GM23248 (cell line): Measurements from ENCODE around the gene ZBTB7C. TPM values are rescaled to one million over a fixed set of nuclear protein-coding genes. Genes with fewer than 3 reads are reported as not detected.

Experiments
- DNase-seq: peaks from one replicate; pipeline ENCODE4 v3.0.0-alpha.2; 2015
- H2AFZ ChIP-seq: fragments of 200-600 bp; sonication (generic); 2 replicates; pipeline ENCODE4 v1.6.1; 2016; ENCODE audit warnings: antibody characterized with exemption
- H3F3A ChIP-seq: fragments of 200-600 bp; sonication (generic); 2 replicates; pipeline ENCODE4 v1.6.1; 2016; ENCODE audit warnings: mild to moderate bottlenecking, antibody characterized with exemption, mixed run types; ENCODE audit not compliant: insufficient read depth
- H3K27ac ChIP-seq: fragments of 200-600 bp; sonication (generic); 2 replicates; pipeline ENCODE4 v1.5.1; 2016; ENCODE audit warnings: mild to moderate bottlenecking
- H3K27me3 ChIP-seq: fragments of 200-600 bp; sonication (generic); replicated peaks from 2 replicates; pipeline ENCODE4 v1.6.1; 2016; ENCODE audit warnings: mild to moderate bottlenecking; ENCODE audit not compliant: insufficient read depth
- H3K36me3 ChIP-seq: fragments of 200-600 bp; sonication (generic); 2 replicates; pipeline ENCODE4 v1.6.1; 2016; ENCODE audit warnings: low read depth, mild to moderate bottlenecking
- H3K4me1 ChIP-seq: fragments of 200-600 bp; sonication (generic); 2 replicates; pipeline ENCODE4 v1.6.1; 2016; ENCODE audit warnings: mild to moderate bottlenecking; ENCODE audit not compliant: insufficient read depth
- H3K4me2 ChIP-seq: fragments of 200-600 bp; sonication (generic); one replicate; pipeline ENCODE4 v1.6.1; 2016; ENCODE audit warnings: mild to moderate bottlenecking; ENCODE audit not compliant: unreplicated experiment
- H3K4me3 ChIP-seq: fragments of 200-600 bp; sonication (generic); 2 replicates; pipeline ENCODE4 v1.5.1; 2016; ENCODE audit warnings: mild to moderate bottlenecking
- H3K79me2 ChIP-seq: fragments of 200-600 bp; sonication (generic); 2 replicates; pipeline ENCODE4 v1.6.1; 2016; ENCODE audit warnings: mild to moderate bottlenecking; ENCODE audit not compliant: insufficient read depth
- H3K9ac ChIP-seq: fragments of 200-600 bp; sonication (generic); 2 replicates; pipeline ENCODE4 v1.6.1; 2016; ENCODE audit warnings: mild to moderate bottlenecking
- H3K9me2 ChIP-seq: fragments of 200-600 bp; sonication (generic); 2 replicates; pipeline ENCODE4 v1.6.1; 2016; ENCODE audit warnings: mixed run types, mild to moderate bottlenecking, moderate library complexity; ENCODE audit not compliant: insufficient read depth
- H3K9me3 ChIP-seq: fragments of 200-600 bp; sonication (generic); one replicate; pipeline ENCODE4 v1.6.1; 2017; ENCODE audit warnings: low read depth
- H4K20me1 ChIP-seq: fragments of 200-600 bp; sonication (generic); 2 replicates; pipeline ENCODE4 v1.6.0; 2016; ENCODE audit not compliant: insufficient read depth
- EZH2 ChIP-seq: fragments of 200-600 bp; sonication (generic); IDR thresholded peaks from 2 replicates; pipeline ENCODE4 v1.6.1; 2018; ENCODE audit warnings: antibody characterized with exemption, mild to moderate bottlenecking; ENCODE audit not compliant: insufficient read depth, poor library complexity, severe bottlenecking
- EZH2phosphoT487 ChIP-seq: fragments of 200-600 bp; sonication (generic); IDR thresholded peaks from 2 replicates; pipeline ENCODE4 v1.6.1; 2018; ENCODE audit warnings: antibody characterized with exemption, moderate library complexity, mild to moderate bottlenecking, low read depth; ENCODE audit not compliant: insufficient read depth
- WGBS, 2 experiments: methylation state at CpG; one replicate each; pipeline ENCODE4 v1.1.6; 2015 to 2017; ENCODE audit warnings: low lambda C conversion rate in 2 of 2, low coverage in 1 of 2; ENCODE audit errors: missing lambda C conversion rate in 2 of 2; 5-methylcytosine and 5-hydroxymethylcytosine counted together
- in situ Hi-C: fragments of 300-500 bp; cut with MboI; formaldehyde crosslinking; loops from 2 replicates; pipeline ENCODE4 v1.15.0; 2020
- polyA plus RNA-seq: library from polyadenylated mRNA; unstranded; fragments of >200 nt; fragmentation: Nextera tagmentation; extraction: Ambion mirVana; gene quantifications from 2 replicates; pipeline ENCODE4 v1.2.1, GENCODE V29; 2016
- total RNA-seq: library from RNA; depleted of rRNA; stranded (reverse); fragments of >200 nt; shearing (Covaris generic); gene quantifications from 2 replicates; pipeline ENCODE4 v1.2.3, GENCODE V29; 2014

Gene ZBTB7C
- total and polyA plus RNA-seq, 2 experiments from 2014 or later: not detected

- Histone ChIP-seq H3F3A (no peaks in the 10 kb centered on the region), H3K9me3 (no peaks in the 10 kb centered on the region), H3K27me3 (peaks cover 33% of the 10 kb centered on the region), H3K4me2 (no peak overlapping the region), H3K4me3 (no peak overlapping the region), H3K4me1 (no peaks in the 10 kb centered on the region), H3K9ac (no peak overlapping the region), H4K20me1 (no peaks in the 10 kb centered on the region), H3K9me2 (no peaks in the 10 kb centered on the region), H2AFZ (no peak overlapping the region), H3K79me2 (no peaks in the 10 kb centered on the region), H3K27ac (no peak overlapping the region), H3K36me3 (no peaks in the 10 kb centered on the region)
- in situ Hi-C loops: no loop called here
- TF ChIP-seq EZH2 (no peak), EZH2phosphoT487 (no peak)
- DNase-seq: no peak
- 69 to 76% methylated on average over 3 to 4 of the region's 4 CpGs for WGBS, 2 experiments
Observed at GRCh38 chr18:48339692-48340091, 69.5 kb downstream of the ZBTB7C start.

- Histone ChIP-seq H3K9me3 (no peaks in the 10 kb centered on the region), H3K4me3 (no peak overlapping the region), H3K4me2 (no peak overlapping the region), H4K20me1 (no peaks in the 10 kb centered on the region), H3K4me1 (no peaks in the 10 kb centered on the region), H3K9me2 (no peaks in the 10 kb centered on the region), H3K9ac (no peak overlapping the region), H3K36me3 (no peaks in the 10 kb centered on the region), H3K27ac (no peak overlapping the region), H3F3A (no peaks in the 10 kb centered on the region), H2AFZ (no peak overlapping the region), H3K79me2 (no peaks in the 10 kb centered on the region), H3K27me3 (peaks cover 33% of the 10 kb centered on the region)
- TF ChIP-seq EZH2: no peak
- TF ChIP-seq EZH2phosphoT487: no peak
- no peak for DNase-seq
- in situ Hi-C loops: no loop called here
- 92 to 95% methylated on average over 3 of the region's 3 CpGs for WGBS, 2 experiments
Observed at GRCh38 chr18:48338915-48339314, 70.3 kb downstream of the ZBTB7C start.

GRCh38 chr18:48337053-48337452 is 72.1 kb downstream of the ZBTB7C start:
- no peaks in the 10 kb centered on the region for H3K9me3 ChIP-seq

GRCh38 chr18:48336332-48336731 is 72.9 kb downstream of the ZBTB7C start:
- Histone ChIP-seq H3K27me3 (peaks cover 17% of the 10 kb centered on the region), H3K4me1 (no peaks in the 10 kb centered on the region), H3K9me3 (no peaks in the 10 kb centered on the region), H3K4me3 (no peak overlapping the region), H3K36me3 (no peaks in the 10 kb centered on the region), H3F3A (no peaks in the 10 kb centered on the region), H4K20me1 (no peaks in the 10 kb centered on the region), H3K27ac (no peak overlapping the region), H2AFZ (no peak overlapping the region), H3K4me2 (no peak overlapping the region), H3K9me2 (no peaks in the 10 kb centered on the region), H3K79me2 (no peaks in the 10 kb centered on the region), H3K9ac (no peak overlapping the region)
- 29 to 33% methylated on average over 8 of the region's 8 CpGs for WGBS, 2 experiments
- DNase-seq: peak; percentile 48
- in situ Hi-C loops: no loop called here
- TF ChIP-seq EZH2 (no peak), EZH2phosphoT487 (no peak)

More at GRCh38 chr18:48337053-48337452, 72.1 kb downstream of the ZBTB7C start:
- Histone ChIP-seq H2AFZ (no peak overlapping the region), H4K20me1 (no peaks in the 10 kb centered on the region), H3K4me3 (no peak overlapping the region), H3K27me3 (peaks cover 22% of the 10 kb centered on the region), H3K79me2 (no peaks in the 10 kb centered on the region), H3K4me2 (no peak overlapping the region), H3K4me1 (no peaks in the 10 kb centered on the region), H3F3A (no peaks in the 10 kb centered on the region), H3K36me3 (no peaks in the 10 kb centered on the region), H3K9me2 (no peaks in the 10 kb centered on the region), H3K9ac (no peak overlapping the region), H3K27ac (no peak overlapping the region)
- TF ChIP-seq EZH2 (no peak), EZH2phosphoT487 (no peak)
- in situ Hi-C loops: no loop called here
- WGBS, 2 experiments: 49 to 60% methylated on average over 2 of the region's 2 CpGs
- DNase-seq: no peak

GRCh38 chr18:48335829-48336228 is 73.4 kb downstream of the ZBTB7C start:
- no peak overlapping the region for H3K9ac ChIP-seq
- no peak overlapping the region for H3K4me2 ChIP-seq
- H3K79me2 ChIP-seq: no peaks in the 10 kb centered on the region
- no peak overlapping the region for H3K4me3 ChIP-seq
- no peak overlapping the region for H2AFZ ChIP-seq
- H4K20me1 ChIP-seq: no peaks in the 10 kb centered on the region
- peaks cover 12% of the 10 kb centered on the region; the same call in 1 of the 2 replicates for H3K27me3 ChIP-seq
- no peaks in the 10 kb centered on the region for H3K9me3 ChIP-seq
- no peaks in the 10 kb centered on the region for H3K4me1 ChIP-seq
- no peaks in the 10 kb centered on the region for H3K9me2 ChIP-seq
- TF ChIP-seq EZH2: no peak
- TF ChIP-seq EZH2phosphoT487: no peak
- 27 to 40% methylated on average over 4 of the region's 4 CpGs for WGBS, 2 experiments
- DNase-seq: no peak
- in situ Hi-C loops: no loop called here
- H3F3A ChIP-seq: no peaks in the 10 kb centered on the region
- H3K27ac ChIP-seq: no peak overlapping the region
- no peaks in the 10 kb centered on the region for H3K36me3 ChIP-seq
